Smooth muscle cell (in vitro differentiated cells): ENCODE data around the gene SENP6. TPM values are rescaled to one million over a fixed set of nuclear protein-coding genes. Genes with fewer than 3 reads are reported as not detected.
A peak's percentile ranks its signal among the peaks of the same experiment; 100 is the strongest.
"Not testable (repeated sequence)": the region's sequence is repeated elsewhere in the genome, so short reads cannot be mapped to it uniquely, and the experiment has no call there.

Source experiments
- DNase-seq: peaks from one replicate; lab custom pipeline; 2025; ENCODE audit not compliant: unreplicated experiment; lab: John Stamatoyannopoulos, UW
- H2AFZ ChIP-seq: fragments of 200-600 bp; sonication (generic); 2 replicates; pipeline ENCODE4 v1.6.0; 2016; ENCODE audit warnings: antibody characterized with exemption, low read depth, mild to moderate bottlenecking
- H3F3A ChIP-seq: fragments of 200-600 bp; sonication (generic); 2 replicates; pipeline ENCODE4 v1.6.0; 2017; ENCODE audit warnings: antibody characterized with exemption, low read depth
- H3K27ac ChIP-seq: fragments of 200-600 bp; sonication (generic); 2 replicates; pipeline ENCODE4 v1.5.1; 2016; ENCODE audit warnings: low read depth, mild to moderate bottlenecking
- H3K27me3 ChIP-seq: fragments of 200-600 bp; sonication (generic); 2 replicates; pipeline ENCODE4 v1.6.1; 2016; ENCODE audit warnings: low read depth, mild to moderate bottlenecking
- H3K36me3 ChIP-seq: fragments of 200-600 bp; sonication (generic); 2 replicates; pipeline ENCODE4 v1.5.1; 2016; ENCODE audit warnings: low read depth
- H3K4me1 ChIP-seq: fragments of 200-600 bp; sonication (generic); 2 replicates; pipeline ENCODE4 v1.5.1; 2016; ENCODE audit warnings: low read depth
- H3K4me2 ChIP-seq: fragments of 200-600 bp; sonication (generic); 2 replicates; pipeline ENCODE4 v1.6.0; 2016; ENCODE audit warnings: mild to moderate bottlenecking
- H3K4me3 ChIP-seq: fragments of 200-600 bp; sonication (generic); 2 replicates; pipeline ENCODE4 v1.5.1; 2016; ENCODE audit warnings: mild to moderate bottlenecking
- H3K79me2 ChIP-seq: fragments of 200-600 bp; sonication (generic); 2 replicates; pipeline ENCODE4 v1.6.0; 2016; ENCODE audit warnings: low read depth, mild to moderate bottlenecking
- H3K9ac ChIP-seq: fragments of 200-600 bp; sonication (generic); 2 replicates; pipeline ENCODE4 v1.6.0; 2016; ENCODE audit warnings: low read depth
- H3K9me3 ChIP-seq: fragments of 200-600 bp; sonication (generic); replicated peaks from 2 replicates; pipeline ENCODE4 v1.5.1; 2016; ENCODE audit warnings: low read depth
- H4K20me1 ChIP-seq: fragments of 200-600 bp; sonication (generic); 2 replicates; pipeline ENCODE4 v1.6.0; 2016; ENCODE audit warnings: low read depth
- CTCF ChIP-seq: fragments of 200-600 bp; sonication (generic); IDR thresholded peaks from 2 replicates; pipeline ENCODE4 v1.5.1; 2017; ENCODE audit warnings: borderline replicate concordance, mild to moderate bottlenecking, antibody characterized with exemption; ENCODE audit not compliant: insufficient read depth, poor library complexity, severe bottlenecking
- WGBS: methylation state at CpG from one replicate; pipeline ENCODE4 v1.1.7; 2016; ENCODE audit warnings: low lambda C conversion rate; 5-methylcytosine and 5-hydroxymethylcytosine counted together
- polyA plus RNA-seq: library from polyadenylated mRNA; unstranded; fragments of >200 nt; fragmentation: Nextera tagmentation; extraction: Ambion mirVana; gene quantifications from 2 replicates; pipeline ENCODE4 v1.2.1, GENCODE V29; 2016
- total RNA-seq: library from RNA; depleted of rRNA; stranded (reverse); fragments of >200 nt; gene quantifications from 2 replicates; pipeline ENCODE4 v1.2.3, GENCODE V29; 2014

Gene SENP6
- total and polyA plus RNA-seq, 2 experiments from 2014 or later = 45.0 to 126 TPM

- Histone ChIP-seq H3K27me3 (no peaks in the 10 kb centered on the region), H3K4me1 (no peaks in the 10 kb centered on the region), H3K9ac (no peak overlapping the region), H3K4me2 (no peak overlapping the region), H3K27ac (no peak overlapping the region), H4K20me1 (no peaks in the 10 kb centered on the region), H3K79me2 (no peaks in the 10 kb centered on the region), H2AFZ (no peak overlapping the region), H3F3A (no peaks in the 10 kb centered on the region), H3K36me3 (no peaks in the 10 kb centered on the region), H3K4me3 (no peak overlapping the region), H3K9me3 (no peaks in the 10 kb centered on the region)
- WGBS = 95% methylated on average over 2 of the region's 2 CpGs
- TF ChIP-seq CTCF = no peak
- no peak for DNase-seq
Observed at GRCh38 chr6:75588948-75589347, 12.7 kb upstream of the SENP6 start.

GRCh38 chr6:75590370-75590769 is 11.3 kb upstream of the SENP6 start:
- Histone ChIP-seq H3K4me1 (no peaks in the 10 kb centered on the region), H3K9ac (no peak overlapping the region), H2AFZ (no peak overlapping the region), H3K9me3 (no peaks in the 10 kb centered on the region), H3K4me3 (no peak overlapping the region), H3K36me3 (no peaks in the 10 kb centered on the region), H3K79me2 (no peaks in the 10 kb centered on the region), H3K27me3 (no peaks in the 10 kb centered on the region), H3K4me2 (no peak overlapping the region), H3F3A (no peaks in the 10 kb centered on the region), H4K20me1 (no peaks in the 10 kb centered on the region), H3K27ac (no peak overlapping the region)
- DNase-seq = no peak
- 100% methylated on average over 2 of the region's 2 CpGs for WGBS
- TF ChIP-seq CTCF = no peak

- H3K27ac ChIP-seq, H3K9ac ChIP-seq, H3F3A ChIP-seq, H3K4me1 ChIP-seq, H3K9me3 ChIP-seq, DNase-seq, H3K36me3 ChIP-seq, H4K20me1 ChIP-seq, H2AFZ ChIP-seq, H3K27me3 ChIP-seq, H3K4me2 ChIP-seq, H3K4me3 ChIP-seq: not testable (repeated sequence)
- H3K79me2 ChIP-seq = peaks cover 19% of the 10 kb centered on the region
- WGBS = 97% methylated on average over 2 of the region's 2 CpGs
Observed at GRCh38 chr6:75596380-75596779, 5.3 kb upstream of the SENP6 start.

- Histone ChIP-seq H4K20me1 (peaks cover 31% of the 10 kb centered on the region), H3K4me2 (peak overlapping the region; percentile 95), H3K27me3 (no peaks in the 10 kb centered on the region), H3K27ac (peak overlapping the region; percentile 95), H3K9me3 (no peaks in the 10 kb centered on the region), H3K79me2 (peaks cover 59% of the 10 kb centered on the region), H3K4me1 (peaks cover 21% of the 10 kb centered on the region), H3K4me3 (peak overlapping the region; percentile 62), H2AFZ (peak overlapping the region; percentile 98), H3K36me3 (no peaks in the 10 kb centered on the region), H3K9ac (peak overlapping the region; percentile 97), H3F3A (peaks cover 4% of the 10 kb centered on the region)
- WGBS = 73% methylated on average over 7 of the region's 7 CpGs
- no peak for DNase-seq
- TF ChIP-seq CTCF = no peak
Observed at GRCh38 chr6:75600768-75601167, 912 bp upstream of the SENP6 start.
